NCI-H2196 treated with DMSO at 0.1 percent for 48 hours (cell line): Measurements from ENCODE around the gene VAMP8.
"Not testable (repeated sequence)": the region's sequence is repeated elsewhere in the genome, so short reads cannot be mapped to it uniquely, and the experiment has no call there.

Experiments used
- DNase-seq: peaks from one replicate; lab custom pipeline; 2025; ENCODE audit not compliant: unreplicated experiment; lab: John Stamatoyannopoulos, UW

Gene VAMP8

DNA sequence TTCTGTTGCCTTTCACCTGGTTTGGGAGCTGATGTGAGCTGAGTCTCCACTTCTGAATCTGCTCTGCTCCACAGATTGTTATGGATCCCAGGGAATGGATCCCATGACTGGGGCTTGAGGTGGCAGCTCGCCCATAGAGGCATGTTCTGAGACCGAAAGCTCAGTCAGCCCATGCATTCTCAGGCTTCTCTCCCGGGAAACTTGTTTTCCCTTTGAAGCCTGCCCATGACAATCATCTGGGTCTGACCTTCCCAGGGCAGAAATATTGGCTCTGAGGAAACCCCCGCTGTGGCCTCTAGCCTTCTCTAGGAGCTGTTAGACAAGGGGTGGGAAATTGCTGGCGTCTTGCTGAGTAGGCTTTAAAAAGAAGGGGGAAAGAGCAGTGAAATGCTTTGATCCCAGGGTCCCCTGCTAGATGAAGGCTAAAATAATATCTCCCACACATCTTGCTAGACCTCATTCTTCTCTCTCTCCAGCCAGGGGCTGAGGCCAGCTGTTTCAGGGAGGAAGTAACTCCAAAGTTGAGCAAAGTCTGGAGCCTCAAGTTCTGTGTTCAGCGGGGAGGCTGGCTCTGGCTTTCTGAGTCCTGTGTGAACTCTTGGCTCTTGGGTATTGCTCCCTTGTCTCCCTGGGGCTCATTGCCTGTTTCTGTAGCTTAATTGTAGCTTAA is 2.0 kb downstream of the VAMP8 start:
- DNase-seq, result no peak

DNA sequence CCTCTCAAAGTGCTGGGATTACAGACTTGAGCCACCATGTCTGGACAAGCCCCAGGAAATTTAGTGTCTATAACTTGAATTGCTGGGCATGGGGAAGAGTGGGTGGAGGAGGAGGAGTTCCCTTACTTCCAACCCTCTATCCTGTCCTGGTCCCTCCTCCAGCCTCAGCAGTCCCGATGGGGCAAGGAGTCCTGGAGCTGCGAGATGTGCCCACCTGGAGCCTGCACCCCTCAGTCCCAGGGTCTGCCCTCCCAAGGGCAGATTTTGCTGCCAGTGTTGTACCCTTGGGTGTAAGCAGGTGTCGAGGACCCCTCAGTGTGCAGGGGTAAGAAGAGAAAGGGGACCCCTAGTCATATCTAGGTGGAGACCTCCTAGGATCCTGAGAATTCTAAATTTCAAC is 2.8 kb downstream of the VAMP8 start:
- no peak for DNase-seq

DNA sequence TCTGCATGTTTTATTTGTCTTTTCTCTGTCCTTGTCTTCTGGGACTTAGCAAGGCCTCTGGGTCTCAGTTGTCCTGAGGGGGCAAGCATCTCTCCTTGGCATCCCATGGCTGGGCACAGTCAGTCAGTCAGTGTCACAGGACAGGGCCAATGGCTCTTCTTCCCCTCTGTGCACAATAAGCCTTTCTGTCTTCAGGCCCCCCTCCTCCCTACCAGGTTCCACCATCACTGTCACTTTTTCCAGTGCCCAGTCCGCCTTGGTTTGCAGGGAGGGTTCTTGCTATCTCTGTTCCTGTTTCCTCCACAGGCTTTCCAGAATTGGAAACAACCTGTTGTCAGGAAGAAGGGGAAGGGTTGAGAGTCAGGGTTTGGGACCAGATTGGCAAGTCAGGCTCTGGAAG is 5.1 kb downstream of the VAMP8 start:
- no peak for DNase-seq

DNA sequence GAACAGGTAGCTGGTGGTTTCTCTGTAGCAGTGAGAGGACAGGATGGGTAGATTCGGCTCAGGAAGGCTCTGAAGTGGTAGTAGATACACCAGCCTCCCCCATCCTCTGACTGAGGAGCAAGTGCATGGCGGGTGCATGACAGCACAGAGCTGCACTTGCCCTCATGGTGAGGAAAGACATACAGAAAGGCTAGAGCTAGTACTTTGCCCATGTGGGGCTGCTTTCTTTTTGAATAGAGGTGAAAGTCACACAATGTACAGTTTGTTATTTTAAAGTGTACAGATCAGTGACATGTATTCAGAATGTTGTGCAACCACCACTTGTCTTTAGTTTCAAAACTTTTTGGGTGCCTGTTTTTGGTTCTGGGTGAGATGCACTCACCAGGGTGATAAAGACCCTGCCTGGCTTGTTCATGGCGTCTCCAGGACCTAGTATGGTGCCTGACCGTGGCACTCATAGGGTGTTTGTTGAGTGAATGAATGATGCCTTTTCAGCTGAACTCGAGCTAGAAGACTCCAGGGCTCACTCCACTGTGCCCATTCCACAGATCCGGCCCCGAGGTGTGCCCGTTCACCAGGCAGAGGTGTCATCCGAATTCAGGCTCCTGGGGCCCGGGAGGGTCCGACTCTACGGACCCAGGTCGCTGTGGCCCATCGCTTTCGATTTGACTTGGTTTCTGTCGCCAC is 6.4 kb downstream of the VAMP8 start:
- DNase-seq, result no peak

DNA sequence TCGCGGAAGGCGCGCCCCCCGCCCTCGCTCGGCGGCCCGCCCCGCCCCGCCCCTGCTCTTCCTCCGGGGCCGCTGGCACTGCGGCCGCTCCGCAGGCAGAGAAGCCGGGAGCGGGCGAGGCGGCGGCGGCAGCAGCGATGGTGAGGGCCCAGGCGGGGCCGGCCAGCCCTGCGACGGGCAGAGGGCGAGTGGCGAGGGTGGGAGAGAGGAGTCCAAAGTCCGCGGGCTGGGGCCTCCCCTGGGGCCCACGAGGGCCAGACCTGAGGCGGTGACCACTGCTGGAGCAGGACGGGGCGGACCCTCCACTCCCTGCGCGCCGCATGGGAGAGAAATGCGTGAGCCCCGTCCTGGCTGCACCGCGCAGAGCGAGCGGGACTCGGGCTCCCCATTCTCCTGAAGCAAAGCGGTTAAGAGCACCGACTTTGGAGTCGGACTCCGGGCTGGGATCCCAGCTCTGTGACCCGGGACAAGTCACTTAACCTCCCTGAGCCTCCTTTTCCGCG is 7.0 kb downstream of the VAMP8 start, which contains the start of gene VAMP5:
TSS of gene VAMP5 (plus strand) at position 78 of the 503 bp plus-strand sequence. CDS start at position 138, 60 bp downstream.
- no peak for DNase-seq

DNA sequence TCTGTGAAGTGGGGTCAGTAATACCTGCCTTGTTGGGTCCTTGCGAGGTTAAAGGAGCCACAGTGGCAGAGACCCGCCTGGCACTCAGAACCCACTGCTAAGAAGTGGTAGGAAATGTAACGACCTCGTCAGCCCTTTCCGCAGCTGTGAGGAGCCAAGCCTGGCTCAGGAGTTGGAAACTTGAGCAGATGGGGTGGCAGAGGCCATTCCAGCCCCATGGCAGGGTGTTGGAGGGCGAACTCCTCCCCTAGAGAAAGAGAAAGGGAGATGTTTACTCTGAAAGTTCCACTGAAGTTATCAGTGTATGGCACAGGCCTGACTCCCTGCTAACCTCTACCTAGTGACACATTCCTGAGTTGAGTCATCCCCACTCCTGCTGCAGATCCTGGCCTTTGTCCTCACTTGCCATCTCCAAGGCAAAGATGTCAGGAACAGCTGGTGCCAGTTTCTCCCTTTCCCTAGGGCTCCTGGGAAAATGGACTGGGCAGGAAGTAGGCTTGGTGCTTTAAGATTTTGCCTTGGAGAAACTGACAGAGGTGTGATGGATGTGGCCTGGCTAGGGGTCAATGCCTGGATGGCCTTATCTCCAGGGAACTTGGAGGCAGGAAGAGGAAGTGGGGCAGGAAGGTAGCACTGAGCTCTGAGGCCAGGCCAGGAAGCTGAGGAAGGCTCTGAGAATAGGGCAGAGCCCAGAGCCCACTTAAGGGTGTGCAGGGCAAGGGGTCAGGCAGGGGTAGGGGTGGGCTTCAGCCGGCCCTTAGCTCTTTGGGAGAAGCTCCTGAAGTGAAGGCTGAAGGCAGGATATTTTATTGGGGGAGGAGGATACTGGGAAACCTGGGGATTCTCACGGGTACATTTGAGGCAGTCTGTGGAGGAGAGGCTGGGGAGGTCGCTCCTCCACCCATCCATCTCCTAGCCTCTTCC is 7.7 kb downstream of the VAMP8 start:
- DNase-seq, result no peak

DNA sequence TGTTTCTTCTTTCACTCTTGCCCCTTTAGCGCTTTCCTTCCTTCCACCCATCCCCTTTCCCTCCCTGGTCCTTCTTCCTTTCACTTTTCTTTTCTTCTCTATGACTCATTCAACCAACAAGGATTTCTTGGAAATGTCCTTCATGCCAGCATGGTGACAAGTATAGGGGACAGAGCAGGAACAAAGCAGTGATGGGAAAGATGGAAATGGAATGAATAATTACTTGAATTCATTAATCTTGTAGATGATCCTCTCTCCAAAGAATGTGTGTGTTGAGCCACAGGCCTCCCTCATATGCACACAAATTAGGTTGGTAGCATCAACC is 8.4 kb downstream of the VAMP8 start:
- no peak for DNase-seq

DNA sequence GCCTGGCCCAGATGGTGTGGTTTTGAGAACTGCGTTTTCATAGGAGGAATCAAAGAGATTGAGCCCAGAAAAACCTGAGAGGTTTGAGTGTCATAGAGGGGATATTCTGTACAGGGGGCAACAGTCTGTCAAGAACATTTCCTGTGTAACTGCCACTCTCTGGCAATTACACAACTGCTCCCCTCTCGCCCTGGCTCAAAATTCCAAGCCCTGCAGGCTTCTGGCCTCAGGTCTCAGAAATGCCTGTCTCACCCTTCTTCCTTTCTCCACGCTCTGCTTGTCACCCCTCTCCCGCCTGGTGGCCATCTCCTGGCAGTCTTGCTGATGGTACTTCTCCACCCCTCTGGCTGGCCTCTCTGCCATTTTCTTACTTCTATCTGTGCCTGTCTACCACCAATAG is 10.8 kb downstream of the VAMP8 start:
- DNase-seq, result no peak

DNA sequence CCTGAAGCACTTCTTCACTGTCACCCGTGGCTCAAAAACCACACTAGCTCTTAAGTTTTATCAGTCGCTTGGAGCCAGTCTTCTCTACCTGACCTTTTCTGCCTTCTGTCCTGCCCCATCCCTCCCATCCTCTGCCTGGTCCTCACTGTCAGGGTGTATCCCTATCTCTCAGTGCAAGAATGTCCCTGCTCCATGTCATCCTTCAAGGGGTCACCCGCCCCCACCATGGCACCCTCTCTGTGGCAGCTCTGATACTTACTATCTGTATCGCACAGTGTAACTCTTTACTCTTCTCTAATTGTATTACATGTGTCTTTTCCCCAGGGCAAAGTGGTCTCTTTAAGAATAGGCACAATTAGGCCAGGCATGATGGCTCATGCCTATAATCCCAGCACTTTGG is 11.3 kb downstream of the VAMP8 start:
- no peak for DNase-seq

DNA sequence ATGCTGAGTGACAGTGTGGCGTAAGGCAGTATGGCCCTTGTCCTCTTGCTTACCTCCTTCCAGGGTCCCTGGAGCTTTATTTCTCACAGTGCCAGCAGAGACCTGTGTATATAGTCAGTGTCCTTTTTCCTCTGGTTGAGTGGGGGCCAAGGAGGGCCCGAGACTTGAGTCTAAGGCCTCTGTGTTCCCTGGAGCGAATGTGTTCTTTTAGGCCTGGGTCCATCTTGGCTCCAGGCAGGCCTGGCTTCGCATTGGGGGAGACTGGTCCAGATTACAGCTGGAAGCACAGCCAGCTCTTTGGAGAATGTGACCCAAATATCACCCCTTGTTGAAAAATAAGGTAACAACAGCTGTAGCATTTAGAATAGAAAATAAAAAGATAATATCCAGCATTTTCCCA is 11.8 kb downstream of the VAMP8 start:
- DNase-seq, result no peak

DNA sequence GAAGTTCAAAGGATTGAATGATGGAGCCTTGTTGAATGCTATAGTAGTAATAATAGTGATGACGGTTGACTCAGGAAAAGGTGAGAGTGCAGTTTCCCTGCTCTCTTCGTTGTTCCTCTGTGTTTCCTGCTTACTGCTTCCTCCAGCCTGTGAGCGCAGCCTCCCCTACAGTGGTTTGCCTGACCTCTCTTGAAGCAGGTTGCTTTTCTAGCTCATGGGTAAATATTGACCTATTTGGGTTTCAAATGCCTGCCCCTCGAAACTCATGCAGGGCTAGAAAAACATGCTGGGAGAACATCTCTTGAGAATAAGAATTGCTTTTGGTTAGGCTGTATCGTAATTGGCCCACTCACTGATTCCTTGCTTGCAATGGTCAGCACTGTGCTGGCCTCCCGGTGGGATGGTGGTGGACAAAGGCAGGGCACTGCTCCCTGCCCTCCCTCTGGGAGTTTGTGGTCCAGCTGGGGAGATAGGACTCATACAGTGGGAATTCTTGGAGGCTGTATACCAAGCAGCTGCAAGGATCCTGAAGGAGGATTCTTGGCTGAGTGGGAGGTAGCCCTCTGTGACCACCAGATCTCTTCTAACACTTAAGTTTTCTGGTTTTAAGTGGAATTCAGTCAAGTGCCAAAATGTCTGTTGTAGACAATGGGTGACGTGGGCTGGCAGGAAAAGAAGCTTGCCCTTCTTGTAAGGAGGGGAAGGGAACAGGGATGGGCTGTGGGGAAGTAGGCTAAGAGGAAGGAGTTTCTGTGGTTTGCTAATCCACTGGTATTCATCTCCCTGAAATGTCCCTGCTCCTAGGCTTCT is 12.8 kb downstream of the VAMP8 start:
- no peak for DNase-seq

DNA sequence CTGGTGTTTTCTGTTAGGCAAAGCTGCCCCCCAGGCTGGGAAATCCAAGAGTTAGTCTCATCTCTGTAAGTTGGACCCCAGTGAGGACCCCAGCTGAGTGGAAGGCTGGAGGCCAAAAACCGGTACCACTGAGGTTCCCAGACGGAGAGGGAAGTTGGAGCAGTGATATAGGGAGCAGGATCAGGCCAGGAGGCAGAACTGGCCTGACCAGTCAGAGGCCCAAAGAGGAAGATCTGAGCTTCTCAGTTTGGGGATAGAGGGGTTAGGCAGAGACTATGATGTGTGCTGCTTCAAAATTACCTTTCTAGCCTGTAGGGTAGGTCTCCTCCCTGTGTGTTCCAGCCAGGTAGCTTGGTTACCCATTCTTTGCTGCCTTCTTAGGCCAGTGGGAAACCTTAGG is 13.6 kb downstream of the VAMP8 start:
- DNase-seq, result no peak

DNA sequence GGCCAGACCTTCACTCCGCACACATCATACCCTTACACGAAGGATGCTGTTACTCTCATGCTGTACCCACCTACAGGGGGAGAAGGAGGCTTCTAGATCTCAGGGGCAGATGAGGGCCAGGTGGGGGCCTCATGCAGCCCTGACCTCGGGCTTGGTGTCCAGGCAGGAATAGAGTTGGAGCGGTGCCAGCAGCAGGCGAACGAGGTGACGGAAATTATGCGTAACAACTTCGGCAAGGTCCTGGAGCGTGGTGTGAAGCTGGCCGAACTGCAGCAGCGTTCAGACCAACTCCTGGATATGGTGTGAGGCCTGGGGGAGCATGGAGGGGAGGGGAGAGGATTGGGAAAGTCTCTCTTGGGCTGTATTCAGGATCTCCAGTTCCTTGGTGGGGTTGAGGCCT is 14.2 kb downstream of the VAMP8 start:
- DNase-seq, result no peak

DNA sequence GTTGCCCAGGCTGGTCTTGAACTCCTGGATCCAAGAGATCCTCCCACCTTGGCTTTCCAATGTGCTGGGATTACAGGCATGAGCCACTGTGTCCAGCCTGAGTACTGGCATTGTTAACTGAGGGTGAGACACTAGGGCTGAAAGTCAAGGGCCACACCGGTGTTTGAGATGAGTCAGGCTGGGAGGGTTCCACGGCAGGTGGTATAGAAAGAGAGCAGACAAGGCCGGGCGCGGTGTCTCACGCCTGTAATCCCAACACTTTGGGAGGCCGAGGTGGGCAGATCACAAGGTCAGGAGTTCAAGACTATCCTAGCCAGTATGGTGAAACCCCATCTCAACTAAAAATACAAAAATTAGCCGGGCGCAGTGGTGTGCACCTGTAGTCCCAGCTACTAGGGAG is 14.9 kb downstream of the VAMP8 start:
- not testable (repeated sequence) for DNase-seq

DNA sequence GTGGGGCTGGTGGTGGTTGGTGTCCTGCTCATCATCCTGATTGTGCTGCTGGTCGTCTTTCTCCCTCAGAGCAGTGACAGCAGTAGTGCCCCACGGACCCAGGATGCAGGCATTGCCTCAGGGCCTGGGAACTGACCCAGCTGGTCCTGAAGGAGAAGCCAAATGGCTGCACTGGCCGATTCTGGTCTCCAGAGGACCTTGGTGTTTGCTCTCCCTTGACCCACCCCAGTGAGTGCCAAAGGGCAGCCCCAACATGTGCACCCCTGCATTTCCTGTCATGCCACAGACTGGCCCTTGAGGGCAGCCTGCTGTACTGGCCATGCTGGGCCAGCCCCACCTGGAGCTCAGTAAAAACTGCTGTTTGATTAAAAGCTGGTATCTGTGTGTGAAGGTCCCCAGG is 15.6 kb downstream of the VAMP8 start:
- DNase-seq, result no peak

DNA sequence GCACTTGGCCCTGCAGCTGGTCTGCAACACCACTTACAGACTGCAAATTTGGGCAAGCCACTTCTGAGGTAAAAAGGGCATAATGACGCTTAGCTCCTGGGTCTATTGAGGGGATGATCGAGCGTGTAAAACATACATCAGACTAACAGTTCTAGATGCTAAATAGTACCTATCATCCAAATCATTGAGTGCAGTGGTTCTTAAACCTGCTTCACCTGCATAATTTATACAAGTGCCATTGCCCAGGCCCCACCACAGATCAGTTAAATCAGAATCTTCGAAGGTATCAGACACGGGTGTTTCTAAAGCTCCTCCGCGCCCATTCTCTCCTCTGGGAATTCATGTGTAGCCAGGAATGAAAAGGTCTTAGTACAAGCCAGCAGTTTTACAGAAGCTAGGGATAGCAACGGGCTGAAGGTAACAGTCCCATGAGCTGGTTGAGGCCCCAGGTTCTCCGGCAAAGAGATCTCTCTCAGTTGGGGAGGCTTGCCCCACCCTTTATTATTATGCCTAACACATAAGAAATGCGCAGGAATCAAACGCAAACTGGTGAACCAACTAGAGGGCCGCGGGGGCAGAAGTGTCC is 17.4 kb downstream of the VAMP8 start:
- no peak for DNase-seq

DNA sequence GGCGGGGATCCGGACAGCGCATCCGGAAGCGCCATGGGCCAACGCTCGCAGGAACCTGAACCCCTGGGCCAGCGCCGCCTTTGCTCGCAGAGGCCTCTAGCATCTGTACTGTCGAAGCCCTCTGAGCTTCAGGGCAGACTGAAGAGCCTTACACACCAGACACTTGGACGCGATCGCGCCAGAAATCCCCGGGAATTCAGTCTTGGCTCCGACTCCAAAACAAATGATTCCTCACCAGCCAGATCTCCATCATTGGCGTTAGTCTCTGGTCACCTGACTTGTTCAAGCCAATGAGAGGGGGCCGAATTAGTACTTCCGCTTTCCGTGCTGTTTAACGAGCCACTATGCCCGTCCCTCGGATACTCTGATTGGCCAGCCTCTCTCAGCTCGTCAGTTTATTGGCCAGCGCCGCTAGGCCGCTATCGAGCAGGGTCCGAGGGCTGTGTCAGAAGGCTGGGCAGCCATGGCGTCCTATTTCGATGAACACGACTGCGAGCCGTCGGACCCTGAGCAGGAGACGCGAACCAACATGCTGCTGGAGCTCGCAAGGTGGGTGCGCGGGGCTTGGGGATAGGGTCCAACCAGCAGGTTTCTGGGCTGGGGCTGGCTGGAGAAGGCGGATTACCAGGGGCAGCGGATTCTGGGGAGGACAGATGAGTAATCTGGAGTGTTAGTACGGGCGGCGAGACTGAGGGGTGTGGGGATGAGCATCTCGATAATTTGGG is 18.1 kb downstream of the VAMP8 start, which contains the start of gene RNF181:
TSS of gene RNF181 (plus strand) at position 445 of the 725 bp plus-strand sequence. CDS start at position 464, 19 bp downstream.
- DNase-seq, result peak; percentile 84

DNA sequence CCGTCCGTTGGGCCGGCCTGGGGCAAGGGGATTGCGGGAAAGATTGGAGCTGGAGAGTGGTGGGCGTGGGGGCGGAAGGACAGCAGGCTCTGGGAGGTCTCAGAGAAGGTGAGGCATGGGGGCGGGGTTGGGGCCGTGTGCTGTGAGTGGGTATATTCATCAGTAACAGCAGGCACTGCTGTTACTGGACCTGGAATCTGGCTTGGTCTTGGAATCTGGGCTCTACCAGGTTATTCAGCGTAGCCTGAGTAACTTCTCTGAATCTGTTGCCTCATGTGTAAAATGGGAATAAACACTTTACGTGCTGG is 18.6 kb downstream of the VAMP8 start:
- no peak for DNase-seq

DNA sequence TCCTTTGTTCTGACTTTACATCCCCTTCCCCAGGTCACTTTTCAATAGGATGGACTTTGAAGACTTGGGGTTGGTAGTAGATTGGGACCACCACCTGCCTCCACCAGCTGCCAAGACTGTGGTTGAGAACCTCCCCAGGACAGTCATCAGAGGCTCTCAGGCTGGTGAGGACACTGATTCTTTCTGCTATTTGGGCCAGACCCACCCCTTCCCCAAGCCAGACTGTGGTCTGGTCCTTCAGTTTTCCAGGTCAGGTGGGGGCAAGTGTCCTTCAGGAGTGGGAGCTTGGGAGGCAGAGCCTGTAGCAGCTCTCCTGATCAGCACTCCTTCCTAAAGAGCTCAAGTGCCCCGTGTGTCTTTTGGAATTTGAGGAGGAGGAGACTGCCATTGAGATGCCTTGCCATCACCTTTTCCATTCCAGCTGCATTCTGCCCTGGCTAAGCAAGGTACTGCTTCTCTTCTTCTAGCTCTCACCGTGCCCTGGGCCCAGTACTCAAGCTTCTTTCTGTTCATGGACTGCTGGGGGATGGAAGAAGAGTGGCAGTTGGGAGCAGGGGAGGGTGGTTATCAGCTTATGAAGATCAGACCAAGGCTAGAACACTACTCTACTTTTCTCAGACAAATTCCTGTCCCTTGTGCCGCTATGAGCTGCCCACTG is 19.2 kb downstream of the VAMP8 start:
- no peak for DNase-seq
